ENCODE data around the gene SORCS2. TPM values are rescaled to one million over a fixed set of nuclear protein-coding genes. Genes with fewer than 3 reads are reported as not detected.

Gene SORCS2
- total RNA-seq, 4 donors from 2014 or later, result 1.1 to 2.5 (median 2.0) TPM

GRCh38 chr4:7233601-7234000 lies 41.3 kb downstream of the SORCS2 start:
- Histone ChIP-seq H3K27ac (no peak overlapping the region), H3K4me3 (no peak overlapping the region), H3K4me1 (peaks cover 0 to 11% (median 0%) of the 10 kb centered on the region in 3 donors), H3K36me3 (no peaks in the 10 kb centered on the region), H3K27me3 (peaks cover 0 to 22% (median 0%) of the 10 kb centered on the region in 4 donors), H3K9me3 (peaks cover 0 to 4% (median 0%) of the 10 kb centered on the region in 3 donors)
- TF ChIP-seq, protein P1, sequence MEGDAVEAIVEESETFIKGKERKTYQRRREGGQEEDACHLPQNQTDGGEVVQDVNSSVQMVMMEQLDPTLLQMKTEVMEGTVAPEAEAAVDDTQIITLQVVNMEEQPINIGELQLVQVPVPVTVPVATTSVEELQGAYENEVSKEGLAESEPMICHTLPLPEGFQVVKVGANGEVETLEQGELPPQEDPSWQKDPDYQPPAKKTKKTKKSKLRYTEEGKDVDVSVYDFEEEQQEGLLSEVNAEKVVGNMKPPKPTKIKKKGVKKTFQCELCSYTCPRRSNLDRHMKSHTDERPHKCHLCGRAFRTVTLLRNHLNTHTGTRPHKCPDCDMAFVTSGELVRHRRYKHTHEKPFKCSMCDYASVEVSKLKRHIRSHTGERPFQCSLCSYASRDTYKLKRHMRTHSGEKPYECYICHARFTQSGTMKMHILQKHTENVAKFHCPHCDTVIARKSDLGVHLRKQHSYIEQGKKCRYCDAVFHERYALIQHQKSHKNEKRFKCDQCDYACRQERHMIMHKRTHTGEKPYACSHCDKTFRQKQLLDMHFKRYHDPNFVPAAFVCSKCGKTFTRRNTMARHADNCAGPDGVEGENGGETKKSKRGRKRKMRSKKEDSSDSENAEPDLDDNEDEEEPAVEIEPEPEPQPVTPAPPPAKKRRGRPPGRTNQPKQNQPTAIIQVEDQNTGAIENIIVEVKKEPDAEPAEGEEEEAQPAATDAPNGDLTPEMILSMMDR (IDR thresholded peaks at IDR 0.05), result no peak
- no peak for TF ChIP-seq POLR2A (IDR thresholded peaks at IDR 0.05)
- 89 to 92% methylated on average over 5 to 9 of the region's 12 CpGs for WGBS, 2 donors
- intact Hi-C loops (cut with DNase I), result no loop called here
- no peak for DNase-seq

GRCh38 chr4:7234355-7235029 lies 42.2 kb downstream of the SORCS2 start:
- 20 to 48% methylated on average over 1 to 6 of the region's 14 CpGs for WGBS, 2 donors

GRCh38 chr4:7235030-7235380 lies 42.7 kb downstream of the SORCS2 start:
- H3K4me3 ChIP-seq, result no peak overlapping the region
- no peak for DNase-seq
- H3K27me3 ChIP-seq, result peaks cover 0 to 21% (median 0%) of the 10 kb centered on the region in 4 donors
- H3K4me1 ChIP-seq, result peaks cover 0 to 11% (median 0%) of the 10 kb centered on the region in 3 donors
- no peak overlapping the region for H3K27ac ChIP-seq
- TF ChIP-seq POLR2A (IDR thresholded peaks at IDR 0.05), result no peak
- TF ChIP-seq, protein P1 (IDR thresholded peaks at IDR 0.05), result no peak
- H3K9me3 ChIP-seq, result peaks cover 0 to 7% (median 0%) of the 10 kb centered on the region in 3 donors
- intact Hi-C loops (cut with DNase I), result no loop called here
- 82% methylated on average over 4 of the region's 14 CpGs; no CpG with 5 or more reads in 1 of the 2 donors for WGBS, 2 donors
- no peaks in the 10 kb centered on the region for H3K36me3 ChIP-seq

More at GRCh38 chr4:7234355-7235029, 42.2 kb downstream of the SORCS2 start:
- Histone ChIP-seq H3K27ac (no peak overlapping the region), H3K9me3 (peaks cover 0 to 7% (median 0%) of the 10 kb centered on the region in 3 donors), H3K4me1 (peaks cover 0 to 11% (median 0%) of the 10 kb centered on the region in 3 donors), H3K27me3 (peaks cover 0 to 22% (median 0%) of the 10 kb centered on the region in 4 donors), H3K36me3 (no peaks in the 10 kb centered on the region), H3K4me3 (no peak overlapping the region)
- TF ChIP-seq, protein P1 (IDR thresholded peaks at IDR 0.05), result no peak
- no peak for TF ChIP-seq POLR2A (IDR thresholded peaks at IDR 0.05)
- intact Hi-C loops (cut with DNase I), result no loop called here
- no peak for DNase-seq

DNA sequence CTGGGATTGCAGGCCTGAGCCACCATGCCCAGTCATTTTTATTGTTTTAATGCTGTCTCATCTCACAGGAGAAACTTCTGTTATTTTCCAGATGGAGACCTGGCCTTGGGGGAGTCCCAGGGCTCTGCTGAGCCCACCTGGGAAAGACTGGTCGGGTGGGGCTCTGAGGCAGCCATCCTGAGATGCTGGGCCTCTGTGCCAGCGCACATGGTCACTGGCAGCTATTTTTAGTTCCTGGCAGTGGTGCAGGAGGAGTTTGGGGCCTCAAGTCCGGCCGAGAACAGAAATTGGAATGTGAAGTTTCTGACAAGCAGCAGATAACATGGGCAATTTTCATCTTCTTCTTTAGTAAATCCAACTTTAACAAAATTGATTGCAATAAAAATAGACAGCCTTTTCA lies 44.5 kb downstream of the SORCS2 start:
- H3K27ac ChIP-seq, result no peak overlapping the region
- peaks cover 0 to 11% (median 0%) of the 10 kb centered on the region in 3 donors for H3K4me1 ChIP-seq
- no peak overlapping the region for H3K4me3 ChIP-seq
- WGBS, 2 donors, result 58 to 74% methylated on average over 2 to 3 of the region's 4 CpGs
- TF ChIP-seq, protein P1 (IDR thresholded peaks at IDR 0.05), result no peak
- no peak for TF ChIP-seq POLR2A (IDR thresholded peaks at IDR 0.05)
- peaks cover 0 to 16% (median 0%) of the 10 kb centered on the region in 4 donors for H3K27me3 ChIP-seq
- intact Hi-C loops (cut with DNase I), result no loop called here
- DNase-seq, result no peak
- H3K36me3 ChIP-seq, result no peaks in the 10 kb centered on the region
- H3K9me3 ChIP-seq, result peaks cover 0 to 7% (median 0%) of the 10 kb centered on the region in 3 donors

DNA sequence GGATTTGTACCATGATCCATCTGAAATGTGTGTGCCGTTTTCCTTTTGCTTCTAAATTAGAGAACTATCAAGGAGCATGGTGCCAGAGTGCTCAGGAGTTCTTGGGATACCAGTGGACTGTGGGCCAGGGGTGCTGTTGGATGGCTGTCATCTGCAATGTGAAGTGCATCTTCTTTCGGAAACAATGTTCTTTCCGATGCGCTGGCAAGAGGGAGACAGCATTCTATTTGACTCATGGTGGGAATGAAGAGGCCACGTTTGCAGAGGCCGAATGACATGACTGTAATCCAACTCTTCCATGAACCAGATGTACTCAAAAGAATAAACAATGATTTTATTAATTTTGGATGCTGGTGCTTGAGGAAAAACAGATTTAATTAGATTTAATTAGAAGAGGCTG lies 45.5 kb downstream of the SORCS2 start:
- intact Hi-C loops (cut with DNase I), result no loop called here
- H3K4me1 ChIP-seq, result peaks cover 0 to 11% (median 0%) of the 10 kb centered on the region in 3 donors
- TF ChIP-seq, protein P1 (IDR thresholded peaks at IDR 0.05), result no peak
- no peak for TF ChIP-seq POLR2A (IDR thresholded peaks at IDR 0.05)
- H3K4me3 ChIP-seq, result no peak overlapping the region
- DNase-seq, result no peak
- H3K9me3 ChIP-seq, result peaks cover 0 to 7% (median 0%) of the 10 kb centered on the region in 3 donors
- H3K36me3 ChIP-seq, result no peaks in the 10 kb centered on the region
- peak overlapping the region in 1 of 4 donors; percentile 36 for H3K27ac ChIP-seq
- 71 to 80% methylated on average over 4 to 5 of the region's 6 CpGs for WGBS, 2 donors
- H3K27me3 ChIP-seq, result peaks cover 0 to 10% (median 0%) of the 10 kb centered on the region in 4 donors

All from esophagus squamous epithelium (tissue), 5 donors.